Activated T-cell treated with anti-CD3 and anti-CD28 coated beads, Interleukin-2, amount 50 U/mL, for 72 hours (primary cell): Measurements from ENCODE around the gene TSPEAR. TPM values are rescaled to one million over a fixed set of nuclear protein-coding genes. Genes with fewer than 3 reads are reported as not detected.
"Not testable (repeated sequence)": the region's sequence is repeated elsewhere in the genome, so short reads cannot be mapped to it uniquely, and the experiment has no call there.

Source experiments
- ATAC-seq, 2 donors: fragments of 150-1000 bp; cut with Tn5 transposase; replicated peaks in 1 of 2; 2 replicates each; pipeline ENCODE4 v1.10.0; 2021; ENCODE audit warnings: moderate library complexity in 2 of 2, mild to moderate bottlenecking in 1 of 2
- DNase-seq, 2 donors: peaks; one replicate each; pipeline ENCODE4 v3.0.0; 2021 to 2022; ENCODE audit warnings: mixed read lengths in 1 of 2
- H3K27ac Mint-ChIP-seq: one replicate; pipeline ENCODE4 v1.8.0; 2022; ENCODE audit warnings: mild to moderate bottlenecking, moderate library complexity, mixed read lengths
- H3K27me3 Mint-ChIP-seq: one replicate; pipeline ENCODE4 v1.8.0; 2022; ENCODE audit warnings: low read depth, mixed read lengths
- H3K36me3 Mint-ChIP-seq, 2 donors: one replicate each; pipeline ENCODE4 v1.8.0; 2022; ENCODE audit warnings: mixed read lengths in 2 of 2, mild to moderate bottlenecking in 1 of 2; ENCODE audit not compliant: insufficient read depth in 2 of 2
- H3K4me1 Mint-ChIP-seq: one replicate; pipeline ENCODE4 v1.8.0; 2022; ENCODE audit warnings: low read depth, mixed read lengths
- H3K4me3 Mint-ChIP-seq, 2 donors: one replicate each; pipeline ENCODE4 v1.8.0; 2022; ENCODE audit warnings: mild to moderate bottlenecking in 2 of 2, mixed read lengths in 2 of 2, moderate library complexity in 2 of 2
- H3K9me3 Mint-ChIP-seq, 2 donors: one replicate each; pipeline ENCODE4 v1.8.0; 2022; ENCODE audit warnings: mixed read lengths in 2 of 2
- total RNA-seq, 2 donors: library from RNA; stranded (reverse); gene quantifications; one replicate each; pipeline ENCODE4 v1.2.3, GENCODE V29; 2022

Gene TSPEAR
- total RNA-seq, 2 donors from 2014 or later, result not detected

DNA sequence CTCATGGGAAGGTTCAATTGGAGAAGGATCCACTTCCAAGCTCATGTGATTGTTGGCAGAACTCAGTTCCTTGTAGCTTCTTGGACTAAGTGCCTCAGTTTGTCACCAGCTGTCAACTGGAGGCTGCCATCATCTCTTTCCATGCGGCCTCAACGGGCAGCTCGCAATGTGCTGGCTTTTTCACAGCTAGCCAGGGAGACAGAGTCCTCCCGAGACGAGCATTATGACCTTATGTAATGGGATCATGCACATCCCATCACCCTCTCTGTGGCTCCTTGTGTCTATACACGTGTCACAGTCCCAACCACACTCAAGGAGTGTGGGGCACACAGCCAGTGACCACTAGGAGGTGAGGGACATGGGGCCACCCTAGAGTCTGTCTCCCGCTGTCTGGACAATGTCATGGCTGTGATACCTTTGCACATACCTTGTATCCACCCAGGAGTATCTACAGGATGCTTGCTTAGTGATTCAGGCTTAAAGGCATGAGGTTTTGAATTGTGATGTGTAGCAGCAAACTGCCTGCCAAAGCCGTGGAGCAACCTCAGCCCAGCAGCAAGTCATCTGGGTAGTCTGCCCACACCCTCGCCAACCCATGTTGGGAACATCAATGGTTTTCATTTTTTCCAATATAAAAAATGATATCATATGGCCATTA lies 115.2 kb downstream of the TSPEAR start:
- no peak for ATAC-seq
- no peak for DNase-seq
- no peaks in the 10 kb centered on the region for H3K27me3 Mint-ChIP-seq
- H3K27ac Mint-ChIP-seq, result no peak overlapping the region
- H3K36me3 Mint-ChIP-seq, result peaks cover 0 to 2% of the 10 kb centered on the region in 2 donors
- no peak overlapping the region for H3K4me3 Mint-ChIP-seq
- no peaks in the 10 kb centered on the region for H3K4me1 Mint-ChIP-seq
- peaks cover 1 to 3% of the 10 kb centered on the region in 2 donors for H3K9me3 Mint-ChIP-seq

DNA sequence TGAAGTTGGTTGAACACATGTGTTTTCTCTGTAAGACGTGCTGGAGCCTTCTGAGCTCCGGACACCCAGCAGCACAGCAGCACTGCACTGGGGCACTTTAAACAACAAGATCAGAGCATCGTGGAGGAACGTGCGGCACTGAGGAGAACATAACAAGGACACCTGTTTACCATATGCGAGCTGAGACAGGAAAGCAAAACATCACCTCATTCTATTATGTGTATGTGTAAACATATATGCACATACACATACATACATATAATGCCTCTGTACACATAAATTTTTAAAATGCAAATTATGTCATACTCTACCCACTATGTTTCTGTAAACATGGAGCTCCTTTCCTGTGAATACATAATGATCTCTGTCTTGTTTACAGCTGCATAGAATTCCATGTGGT lies 115.8 kb downstream of the TSPEAR start:
- Mint-ChIP-seq H3K36me3 (peaks cover 0 to 2% of the 10 kb centered on the region in 2 donors), H3K4me3 (no peak overlapping the region), H3K27me3 (no peaks in the 10 kb centered on the region), H3K4me1 (no peaks in the 10 kb centered on the region), H3K9me3 (peaks cover 1 to 3% of the 10 kb centered on the region in 2 donors), H3K27ac (no peak overlapping the region)
- ATAC-seq (no peak), DNase-seq (no peak)

DNA sequence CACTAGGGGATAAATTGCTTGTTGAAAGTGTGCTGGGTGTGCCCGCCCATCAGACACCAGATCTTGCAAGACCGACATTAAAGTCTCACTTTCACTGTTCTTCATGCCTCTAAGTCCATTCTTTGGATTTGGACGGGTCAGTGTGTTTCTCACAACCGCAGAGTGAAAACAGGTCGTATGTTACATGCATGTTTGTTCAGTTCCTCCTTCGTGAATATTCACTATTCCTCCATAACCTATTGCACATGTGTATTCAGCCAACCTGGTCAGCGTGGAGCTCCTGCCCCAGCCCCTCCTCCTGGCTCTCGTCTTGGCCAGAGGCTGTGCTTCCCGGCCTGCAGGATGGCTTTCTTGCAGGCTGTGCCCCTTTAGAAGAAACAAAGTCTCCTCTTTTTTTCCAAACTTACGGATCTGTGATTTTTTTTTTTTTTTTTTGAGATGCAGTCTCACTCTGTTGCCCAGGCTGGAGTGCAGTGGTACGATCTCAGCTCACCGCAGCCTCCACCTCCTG lies 116.9 kb downstream of the TSPEAR start:
- Mint-ChIP-seq H3K4me3 (no peak overlapping the region), H3K27me3 (no peaks in the 10 kb centered on the region), H3K4me1 (no peaks in the 10 kb centered on the region), H3K9me3 (peaks cover 1 to 3% of the 10 kb centered on the region in 2 donors), H3K27ac (no peak overlapping the region), H3K36me3 (peaks cover 0 to 2% of the 10 kb centered on the region in 2 donors)
- no peak for DNase-seq
- ATAC-seq, result no peak

DNA sequence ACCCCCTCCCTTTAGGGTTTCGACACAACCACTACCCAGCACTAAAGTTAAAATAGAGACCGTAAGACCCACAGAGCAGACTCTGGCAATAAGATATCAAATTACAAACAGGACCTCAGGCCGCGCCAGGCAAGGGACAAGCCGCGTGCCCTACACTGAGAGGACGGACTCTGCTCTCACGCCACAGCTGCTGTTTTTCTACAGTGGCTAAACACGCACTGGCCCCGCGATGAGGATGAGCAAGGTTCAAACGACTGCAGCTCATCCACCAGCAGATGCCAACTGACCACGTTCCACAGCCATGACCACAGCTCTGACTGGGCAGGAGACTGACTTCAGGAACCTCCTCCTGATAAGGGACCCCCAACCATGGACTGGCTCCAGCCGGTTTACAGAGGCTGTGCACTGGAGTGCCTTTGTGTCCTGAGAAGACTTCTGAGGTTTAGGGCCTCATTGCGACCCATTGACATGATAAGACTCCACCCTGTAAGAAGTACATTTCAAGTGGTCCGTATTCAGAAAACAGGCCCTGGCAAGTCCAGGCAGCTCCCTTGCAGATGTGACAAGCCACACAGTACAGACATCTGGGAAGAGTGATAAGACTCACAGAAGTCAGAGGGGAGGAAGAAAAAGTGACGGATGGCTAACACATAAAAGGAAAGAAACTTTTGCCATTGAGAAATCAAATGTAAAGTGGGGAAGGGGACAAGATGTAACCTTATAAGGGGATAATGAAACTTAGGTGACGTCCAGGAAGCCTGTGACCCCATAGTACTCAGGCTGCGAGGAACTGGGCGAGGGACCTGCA lies 117.6 kb downstream of the TSPEAR start:
- no peaks in the 10 kb centered on the region for H3K27me3 Mint-ChIP-seq
- no peak for ATAC-seq
- peaks cover 0 to 2% of the 10 kb centered on the region in 2 donors for H3K36me3 Mint-ChIP-seq
- H3K4me1 Mint-ChIP-seq, result no peaks in the 10 kb centered on the region
- H3K4me3 Mint-ChIP-seq, result no peak overlapping the region
- no peak for DNase-seq
- no peak overlapping the region for H3K27ac Mint-ChIP-seq
- peaks cover 1 to 2% of the 10 kb centered on the region in 2 donors for H3K9me3 Mint-ChIP-seq

DNA sequence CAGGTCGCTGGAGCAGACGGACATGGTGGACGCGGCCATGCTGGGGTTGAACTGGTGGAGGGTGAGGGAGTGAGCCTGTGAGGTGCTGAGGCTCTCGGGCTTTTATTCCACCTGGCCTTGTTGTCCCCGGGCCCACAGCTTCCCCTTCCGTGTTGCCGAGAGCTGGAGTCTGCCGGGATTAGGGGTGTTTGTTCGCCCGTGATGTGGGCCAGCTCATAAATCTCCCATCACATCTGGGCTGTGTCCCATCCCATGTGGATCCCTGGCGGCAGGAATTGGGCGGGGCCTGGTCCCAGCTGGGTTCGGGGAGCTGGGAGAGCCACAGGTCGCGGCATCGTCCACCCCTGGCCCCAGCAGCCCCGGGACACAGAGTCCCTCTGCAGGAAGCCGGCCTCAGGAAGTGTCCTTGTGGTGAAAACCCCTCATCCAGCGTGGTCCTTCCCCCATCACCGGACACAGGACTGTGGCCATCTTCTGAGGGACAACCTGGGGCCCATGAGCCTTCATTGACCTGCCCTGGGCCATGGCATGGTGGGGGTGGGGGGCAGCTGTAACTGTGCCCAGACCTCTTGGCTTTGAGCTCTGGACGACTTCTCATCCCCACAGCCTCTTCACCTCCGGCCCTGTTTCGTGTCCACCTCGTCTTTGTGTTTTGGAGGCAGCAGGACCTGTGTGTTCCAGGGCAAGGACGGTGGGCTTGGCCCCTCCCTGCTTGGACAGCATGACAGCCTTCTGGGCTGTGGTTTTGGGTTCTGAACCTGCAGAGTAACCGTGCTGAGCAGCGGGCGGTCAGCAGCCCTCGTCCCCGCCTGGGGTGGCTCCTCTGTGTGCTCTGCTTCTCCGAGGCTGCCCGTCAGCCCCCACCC lies 118.7 kb downstream of the TSPEAR start, which contains the start of gene KRTAP10-6:
Gene KRTAP10-6 (minus strand): TSS at position 60 of the 866 bp plus-strand sequence. CDS start 21 bp downstream, at position 39.
- H3K27ac Mint-ChIP-seq, result no peak within 1 kb of the TSS
- H3K27me3 Mint-ChIP-seq, result no peaks in the 10 kb centered on the region
- H3K9me3 Mint-ChIP-seq, result no peaks in the 10 kb centered on the region
- H3K4me1 Mint-ChIP-seq, result no peaks in the 10 kb centered on the region
- no peaks in the 10 kb centered on the region for H3K36me3 Mint-ChIP-seq
- H3K4me3 Mint-ChIP-seq, result no peak within 1 kb of the TSS
- ATAC-seq (no peak), DNase-seq (no peak)

DNA sequence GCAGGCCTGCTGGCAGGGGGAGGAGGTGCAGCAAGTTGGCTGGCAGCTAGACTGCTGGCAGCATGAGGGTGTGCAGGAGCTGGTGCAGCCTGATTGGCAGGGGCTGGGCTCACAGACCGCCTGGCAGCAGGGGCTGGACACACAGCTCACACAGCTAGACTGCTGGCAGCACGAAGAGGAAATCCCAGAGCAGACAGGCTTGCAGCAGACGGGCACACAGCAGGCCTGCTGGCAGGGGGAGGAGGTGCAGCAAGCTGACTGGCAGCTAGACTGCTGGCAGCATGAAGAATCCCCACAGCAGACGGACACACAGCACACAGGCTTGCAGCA lies 119.6 kb downstream of the TSPEAR start:
- H3K9me3 Mint-ChIP-seq, H3K27me3 Mint-ChIP-seq, H3K27ac Mint-ChIP-seq, H3K4me3 Mint-ChIP-seq, H3K36me3 Mint-ChIP-seq, H3K4me1 Mint-ChIP-seq, DNase-seq, ATAC-seq: not testable (repeated sequence)

DNA sequence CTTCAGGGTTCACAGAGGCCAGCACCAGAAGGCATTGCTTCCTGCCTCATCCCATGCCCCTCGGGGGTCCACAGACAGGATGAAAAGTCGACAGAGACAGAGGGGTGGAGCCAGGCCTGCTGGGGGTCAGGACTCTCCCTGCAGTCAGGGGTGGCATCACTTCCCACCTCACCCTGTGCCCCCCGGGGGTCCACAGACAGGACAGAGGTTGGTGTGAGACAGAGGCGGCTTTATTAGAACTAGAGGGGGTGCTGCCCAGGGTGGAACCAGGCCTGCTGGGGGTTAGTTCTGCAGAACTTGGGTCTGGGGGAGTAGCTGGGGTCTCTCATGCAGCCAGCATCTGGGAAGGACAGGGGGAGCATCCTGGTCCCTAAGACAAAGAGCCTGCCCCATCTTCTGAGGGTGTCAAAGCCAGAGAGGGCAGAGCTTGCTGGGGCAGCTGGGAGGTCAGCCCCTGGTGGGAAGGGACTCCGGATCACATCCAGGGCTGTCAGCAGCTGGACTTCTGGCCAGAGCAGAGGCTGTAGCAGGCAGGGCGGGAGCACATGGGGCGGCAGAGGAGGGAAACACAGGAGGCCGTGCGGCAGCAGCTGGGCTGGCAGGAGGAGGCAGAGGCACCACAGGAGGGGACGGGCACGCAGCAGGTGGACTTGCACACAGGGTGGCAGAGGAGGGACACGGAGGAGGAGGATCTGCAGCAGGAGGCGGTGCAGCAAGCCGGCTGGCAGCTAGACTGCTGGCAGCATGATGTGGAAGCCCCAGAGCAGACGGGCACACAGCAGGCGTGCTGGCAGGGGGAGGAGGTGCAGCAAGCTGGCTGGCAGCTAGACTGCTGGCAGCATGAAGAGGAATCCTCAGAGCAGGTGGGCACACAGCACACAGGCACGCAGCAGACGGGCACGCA lies 120.2 kb downstream of the TSPEAR start:
- H3K9me3 Mint-ChIP-seq, ATAC-seq, DNase-seq, H3K36me3 Mint-ChIP-seq, H3K4me1 Mint-ChIP-seq, H3K27ac Mint-ChIP-seq, H3K4me3 Mint-ChIP-seq: not testable (repeated sequence)
- peaks cover 10% of the 10 kb centered on the region for H3K27me3 Mint-ChIP-seq

DNA sequence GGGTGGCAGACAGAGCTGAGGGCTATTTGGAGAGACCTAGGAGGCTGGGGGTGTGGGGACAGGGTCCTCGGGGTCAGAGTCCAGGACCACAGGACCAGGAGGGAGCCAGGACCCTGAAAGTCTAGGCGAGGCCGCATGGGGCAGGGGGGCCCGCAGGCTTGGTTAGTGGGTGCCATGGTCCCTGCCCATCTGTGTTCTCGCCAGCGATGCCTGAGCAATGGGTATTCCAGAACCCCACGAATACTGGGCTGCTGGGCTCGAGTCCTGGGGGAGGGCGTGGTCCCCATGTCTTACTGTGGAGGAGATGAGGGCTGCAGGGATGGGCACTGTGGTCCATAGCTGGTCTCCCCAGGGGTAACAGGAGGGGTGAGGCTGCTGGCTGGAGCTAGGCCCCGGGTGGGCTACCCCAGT lies 121.1 kb downstream of the TSPEAR start:
- Mint-ChIP-seq H3K27ac (no peak overlapping the region), H3K9me3 (no peaks in the 10 kb centered on the region), H3K36me3 (no peaks in the 10 kb centered on the region), H3K4me1 (no peaks in the 10 kb centered on the region), H3K4me3 (no peak overlapping the region), H3K27me3 (peaks cover 14% of the 10 kb centered on the region)
- ATAC-seq (no peak), DNase-seq (no peak)

DNA sequence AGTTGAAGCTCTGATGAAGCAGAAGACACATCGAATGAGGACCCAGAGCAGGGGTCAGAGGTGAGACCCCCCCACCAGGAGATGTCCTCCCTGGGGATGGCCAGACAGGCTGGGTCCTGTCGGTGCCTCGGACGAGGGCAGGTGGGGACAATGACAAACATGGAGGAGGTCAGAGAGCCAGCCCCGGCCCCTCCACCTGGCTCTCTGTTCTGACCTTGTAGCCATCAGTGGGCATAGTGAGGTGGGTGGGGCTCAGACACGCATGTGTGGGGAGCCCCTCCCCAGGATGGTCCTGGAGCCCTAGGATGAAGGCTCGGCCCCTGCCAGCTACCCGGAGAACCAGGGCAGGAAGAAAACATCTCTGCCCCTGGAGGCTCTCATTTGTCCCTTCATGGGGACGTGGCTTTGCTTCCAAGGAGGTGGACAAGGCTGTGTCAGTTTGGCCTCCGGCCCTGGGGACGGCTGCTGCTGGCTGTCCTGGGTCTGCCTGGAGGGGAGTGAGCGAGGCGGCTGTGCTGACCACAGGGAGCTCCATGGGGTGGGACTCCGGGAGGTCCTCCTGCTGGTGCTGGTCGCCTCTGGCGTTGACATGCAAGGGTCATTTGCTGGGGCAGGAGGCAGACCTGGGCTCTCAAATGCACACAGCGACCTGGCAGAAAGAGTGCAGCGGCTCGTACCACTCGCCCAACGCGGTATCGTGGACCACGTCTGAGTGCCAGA lies 121.6 kb downstream of the TSPEAR start:
- H3K9me3 Mint-ChIP-seq, result no peaks in the 10 kb centered on the region
- ATAC-seq (no peak), DNase-seq (no peak)
- H3K36me3 Mint-ChIP-seq, result no peaks in the 10 kb centered on the region
- H3K4me1 Mint-ChIP-seq, result no peaks in the 10 kb centered on the region
- H3K27me3 Mint-ChIP-seq, result peaks cover 16% of the 10 kb centered on the region
- H3K27ac Mint-ChIP-seq, result no peak overlapping the region
- H3K4me3 Mint-ChIP-seq, result no peak overlapping the region

DNA sequence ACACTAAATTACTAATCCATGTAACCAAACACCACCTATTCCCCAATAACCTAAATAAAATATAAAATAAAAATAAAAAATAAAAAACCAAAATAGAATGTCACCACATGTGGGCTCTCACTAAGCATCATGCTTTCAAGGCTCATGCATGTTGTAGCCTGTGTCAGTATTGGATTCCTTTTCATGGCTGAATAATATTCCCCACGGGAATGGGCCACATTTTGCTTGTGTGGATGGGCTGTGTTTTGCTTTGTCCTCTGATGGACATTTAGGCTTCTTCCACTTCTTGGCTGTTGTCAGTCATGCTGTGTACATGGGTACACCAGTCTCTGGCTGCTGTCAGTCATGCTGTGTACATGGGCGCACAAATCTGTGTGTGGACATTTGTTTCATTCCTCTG lies 122.3 kb downstream of the TSPEAR start:
- Mint-ChIP-seq H3K9me3 (no peaks in the 10 kb centered on the region), H3K4me3 (no peak overlapping the region), H3K27ac (no peak overlapping the region), H3K4me1 (peaks cover 6% of the 10 kb centered on the region), H3K27me3 (peaks cover 16% of the 10 kb centered on the region), H3K36me3 (no peaks in the 10 kb centered on the region)
- ATAC-seq, result no peak
- DNase-seq, result no peak

DNA sequence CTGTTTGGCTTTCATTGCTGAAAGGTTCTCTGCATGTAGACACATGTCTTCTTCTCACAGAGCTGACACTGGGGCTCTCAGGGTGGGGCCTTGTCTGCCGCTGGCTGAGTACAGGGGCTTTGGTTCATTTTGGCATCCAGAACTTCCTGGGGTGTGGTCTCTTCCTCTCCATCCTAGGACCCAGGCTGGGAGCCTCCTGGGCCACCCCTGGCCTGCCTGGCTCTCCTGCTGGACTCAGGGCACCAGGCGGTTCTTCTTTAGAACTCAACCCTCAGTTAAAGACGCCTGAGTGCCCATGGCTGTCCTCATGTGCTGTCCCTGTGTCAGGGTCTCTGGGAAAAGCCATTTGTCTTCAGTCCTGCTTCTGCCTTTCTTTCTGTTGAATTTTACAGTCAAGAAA lies 125.5 kb downstream of the TSPEAR start:
- Mint-ChIP-seq H3K9me3 (peaks cover 7% of the 10 kb centered on the region in 2 donors), H3K36me3 (peaks cover 5 to 13% of the 10 kb centered on the region in 2 donors), H3K27me3 (peaks cover 16% of the 10 kb centered on the region), H3K4me1 (peaks cover 13% of the 10 kb centered on the region), H3K4me3 (no peak overlapping the region), H3K27ac (no peak overlapping the region)
- ATAC-seq (no peak), DNase-seq (no peak)

DNA sequence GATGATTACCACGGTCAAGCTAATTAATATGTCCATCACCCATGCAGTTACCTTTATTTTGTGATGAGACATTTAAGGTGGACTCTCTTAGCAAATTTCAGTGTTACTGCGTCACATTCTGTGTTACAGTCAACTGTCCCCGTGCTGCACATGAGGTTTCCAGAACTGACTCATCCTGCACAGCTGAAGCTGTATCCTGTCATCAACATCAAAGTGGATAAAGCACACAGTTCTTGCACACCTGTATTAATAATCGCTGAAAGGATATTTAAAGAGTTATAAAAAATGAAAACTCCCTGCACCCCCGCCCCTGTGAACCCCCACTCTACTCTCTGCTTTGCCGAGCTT lies 127.6 kb downstream of the TSPEAR start:
- H3K27ac Mint-ChIP-seq, result no peak overlapping the region
- H3K27me3 Mint-ChIP-seq, result peaks cover 16% of the 10 kb centered on the region
- H3K4me1 Mint-ChIP-seq, result peaks cover 13% of the 10 kb centered on the region
- H3K9me3 Mint-ChIP-seq, result peaks cover 12 to 13% of the 10 kb centered on the region in 2 donors
- H3K36me3 Mint-ChIP-seq, result peaks cover 7 to 19% of the 10 kb centered on the region in 2 donors
- DNase-seq (peak; percentile 21 to 53), ATAC-seq (peak; percentile 90 to 100)
- H3K4me3 Mint-ChIP-seq, result no peak overlapping the region
